Fibroblast of lung (primary cell): ENCODE data around the gene ALOXE3.

Experiments used
- EZH2 ChIP-seq: IDR thresholded peaks from 2 replicates; pipeline ENCODE4 v1.5.1; 2012; ENCODE audit warnings: low read length, control low read depth, mild to moderate bottlenecking; ENCODE audit errors: missing control alignments
- TF ChIP-seq, protein P1 (sequence below), 2 donors: IDR thresholded peaks in 1 of 2; conservative IDR thresholded peaks in 1 of 2; 1 replicate in 1 of 2; 2 replicates in 1 of 2; pipeline ENCODE4 v1.5.1; 2011 to 2012; ENCODE audit warnings: low read length in 2 of 2, control low read depth in 1 of 2, inconsistent platforms in 1 of 2, low read depth in 1 of 2, mild to moderate bottlenecking in 1 of 2

DNA sequence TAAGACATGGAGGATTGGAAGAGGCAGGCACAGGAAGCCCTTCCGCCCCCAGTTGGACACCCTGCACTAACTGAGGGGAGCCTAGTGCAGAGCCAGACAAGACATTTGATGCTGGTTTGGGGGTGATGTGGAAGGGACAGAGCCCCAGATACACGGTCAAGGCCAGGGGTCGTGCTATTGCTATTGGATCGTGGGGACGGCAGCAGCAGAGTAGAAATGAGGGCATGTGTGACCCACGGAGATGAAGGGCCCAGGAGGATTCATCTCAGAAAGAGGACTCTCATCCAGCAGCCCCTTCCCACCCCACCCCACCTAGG, 46.5 kb upstream of the ALOXE3 start:
- TF ChIP-seq, protein P1, sequence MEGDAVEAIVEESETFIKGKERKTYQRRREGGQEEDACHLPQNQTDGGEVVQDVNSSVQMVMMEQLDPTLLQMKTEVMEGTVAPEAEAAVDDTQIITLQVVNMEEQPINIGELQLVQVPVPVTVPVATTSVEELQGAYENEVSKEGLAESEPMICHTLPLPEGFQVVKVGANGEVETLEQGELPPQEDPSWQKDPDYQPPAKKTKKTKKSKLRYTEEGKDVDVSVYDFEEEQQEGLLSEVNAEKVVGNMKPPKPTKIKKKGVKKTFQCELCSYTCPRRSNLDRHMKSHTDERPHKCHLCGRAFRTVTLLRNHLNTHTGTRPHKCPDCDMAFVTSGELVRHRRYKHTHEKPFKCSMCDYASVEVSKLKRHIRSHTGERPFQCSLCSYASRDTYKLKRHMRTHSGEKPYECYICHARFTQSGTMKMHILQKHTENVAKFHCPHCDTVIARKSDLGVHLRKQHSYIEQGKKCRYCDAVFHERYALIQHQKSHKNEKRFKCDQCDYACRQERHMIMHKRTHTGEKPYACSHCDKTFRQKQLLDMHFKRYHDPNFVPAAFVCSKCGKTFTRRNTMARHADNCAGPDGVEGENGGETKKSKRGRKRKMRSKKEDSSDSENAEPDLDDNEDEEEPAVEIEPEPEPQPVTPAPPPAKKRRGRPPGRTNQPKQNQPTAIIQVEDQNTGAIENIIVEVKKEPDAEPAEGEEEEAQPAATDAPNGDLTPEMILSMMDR (conservative IDR thresholded peaks at IDR 0.05 in 1 of 2, IDR thresholded peaks at IDR 0.05 in 1 of 2; ENCODE audit: low read depth in 1 of 2, low read length in 2 of 2) = no peak
- no peak for TF ChIP-seq EZH2
